WTC11 (cell line): ENCODE data around the gene PRUNE2. TPM values are rescaled to one million over a fixed set of nuclear protein-coding genes. Genes with fewer than 3 reads are reported as not detected.
A peak's percentile ranks its signal among the peaks of the same experiment; 100 is the strongest.

Experiments
- ATAC-seq: fragments of 200-7000 bp; cut with Tn5 transposase; 2 replicates; pipeline ENCODE4 v1.10.0; 2021; ENCODE audit warnings: mild to moderate bottlenecking, moderate library complexity
- CTCF ChIA-PET: fragments of 300-600 bp; sonication (Branson Sonifier 250); formaldehyde crosslinking; loops from one replicate; lab custom pipeline; 2021; ENCODE audit warnings: antibody characterized with exemption; lab: Charles Lee
- POLR2A ChIA-PET: fragments of 350-600 bp; sonication (Branson Sonifier 250); formaldehyde crosslinking; loops from one replicate; lab custom pipeline; 2021; ENCODE audit warnings: antibody characterized with exemption; lab: Charles Lee
- DNase-seq: peaks from one replicate; pipeline ENCODE4 v3.0.0; 2021; ENCODE audit warnings: low spot score
- H3K27ac Mint-ChIP-seq: 2 replicates; pipeline ENCODE4 v1.8.0; 2021; ENCODE audit warnings: mixed read lengths
- H3K27me3 Mint-ChIP-seq: 2 replicates; pipeline ENCODE4 v1.8.0; 2021; ENCODE audit warnings: low read depth, mild to moderate bottlenecking, moderate library complexity, mixed read lengths
- H3K36me3 Mint-ChIP-seq: 2 replicates; pipeline ENCODE4 v1.8.0; 2021; ENCODE audit warnings: mixed read lengths
- H3K4me1 Mint-ChIP-seq: 2 replicates; pipeline ENCODE4 v1.8.0; 2022; ENCODE audit warnings: mixed read lengths
- H3K4me3 Mint-ChIP-seq: 2 replicates; pipeline ENCODE4 v1.8.0; 2021; ENCODE audit warnings: mild to moderate bottlenecking, moderate library complexity, mixed read lengths
- H3K9me3 Mint-ChIP-seq: 2 replicates; pipeline ENCODE4 v1.8.0; 2021; ENCODE audit warnings: mixed read lengths
- ARID4B ChIP-seq: sonication (generic); formaldehyde crosslinking; IDR thresholded peaks from 2 replicates; pipeline ENCODE4 v1.8.0; 2023; ENCODE audit warnings: missing genetic modification reagents, mild to moderate bottlenecking, borderline replicate concordance
- ATF2 ChIP-seq: sonication (generic); formaldehyde crosslinking; IDR thresholded peaks from 2 replicates; pipeline ENCODE4 v1.8.1; 2022; ENCODE audit warnings: low read depth, missing genetic modification reagents, borderline replicate concordance
- ERG ChIP-seq: fragments of 250-450 bp; sonication (Bioruptor Pico); IDR thresholded peaks from 2 replicates; pipeline ENCODE4 v1.8.0; 2021; ENCODE audit warnings: mild to moderate bottlenecking
- GABPB1 ChIP-seq: sonication (generic); formaldehyde crosslinking; IDR thresholded peaks from 2 replicates; pipeline ENCODE4 v1.8.1; 2023; ENCODE audit warnings: mild to moderate bottlenecking, missing genetic modification reagents
- GRHL2 ChIP-seq: fragments of 250-450 bp; sonication (Bioruptor Pico); IDR thresholded peaks from 2 replicates; pipeline ENCODE4 v1.8.0; 2022; ENCODE audit warnings: mild to moderate bottlenecking, moderate library complexity; ENCODE audit not compliant: insufficient replicate concordance, severe bottlenecking
- JAZF1 ChIP-seq: fragments of 250-450 bp; sonication (Bioruptor Pico); IDR thresholded peaks from 2 replicates; pipeline ENCODE4 v1.9.0; 2021; ENCODE audit warnings: moderate library complexity, mild to moderate bottlenecking, inconsistent platforms
- MXD4 ChIP-seq: fragments of 250-450 bp; sonication (Bioruptor Pico); IDR thresholded peaks from 2 replicates; pipeline ENCODE4 v1.8.0; 2021; ENCODE audit warnings: mild to moderate bottlenecking, moderate library complexity, borderline replicate concordance
- OVOL2 ChIP-seq: fragments of 250-450 bp; sonication (Bioruptor Pico); IDR thresholded peaks from 2 replicates; pipeline ENCODE4 v1.9.0; 2021; ENCODE audit warnings: mild to moderate bottlenecking, borderline replicate concordance
- RELA ChIP-seq: sonication (generic); formaldehyde crosslinking; IDR thresholded peaks from 2 replicates; pipeline ENCODE4 v1.8.1; 2022; ENCODE audit warnings: missing genetic modification reagents, mild to moderate bottlenecking, borderline replicate concordance
- SMAD3 ChIP-seq: sonication (generic); formaldehyde crosslinking; IDR thresholded peaks from 2 replicates; pipeline ENCODE4 v1.8.0; 2022; ENCODE audit warnings: missing genetic modification reagents, mild to moderate bottlenecking, borderline replicate concordance
- SMAD4 ChIP-seq: sonication (generic); formaldehyde crosslinking; IDR thresholded peaks from 2 replicates; pipeline ENCODE4 v1.8.0; 2022; ENCODE audit warnings: mild to moderate bottlenecking, missing genetic modification reagents
- USF1 ChIP-seq: sonication (generic); formaldehyde crosslinking; IDR thresholded peaks from 2 replicates; pipeline ENCODE4 v1.8.0; 2022; ENCODE audit warnings: mild to moderate bottlenecking, missing genetic modification reagents
- ZNF138 ChIP-seq: sonication (generic); formaldehyde crosslinking; conservative IDR thresholded peaks from 2 replicates; pipeline ENCODE4 v1.8.1; 2022; ENCODE audit warnings: mild to moderate bottlenecking, moderate library complexity, missing genetic modification reagents
- total RNA-seq: library from RNA; stranded (reverse); gene quantifications from 3 replicates; pipeline ENCODE4 v1.2.3, GENCODE V29; 2021
- TF ChIP-seq, protein P1 (sequence below): sonication (generic); formaldehyde crosslinking; conservative IDR thresholded peaks from 2 replicates; pipeline ENCODE4 v1.8.1; 2022; ENCODE audit warnings: mild to moderate bottlenecking, missing genetic modification reagents
- TF ChIP-seq, protein P2 (sequence below): sonication (generic); formaldehyde crosslinking; IDR thresholded peaks from 2 replicates; pipeline ENCODE4 v1.8.1; 2023; ENCODE audit warnings: mild to moderate bottlenecking, missing genetic modification reagents
- TF ChIP-seq, protein P3 (sequence below): fragments of 250-450 bp; sonication (Bioruptor Pico); IDR thresholded peaks from 2 replicates; pipeline ENCODE4 v2.1.2; 2022; ENCODE audit warnings: mild to moderate bottlenecking, moderate library complexity

PRUNE2 gene
- total RNA-seq, 1 experiment from 2014 or later = 13.1 TPM

- Mint-ChIP-seq H3K36me3 (no peaks in the 10 kb centered on the region), H3K9me3 (no peaks in the 10 kb centered on the region), H3K27ac (peak overlapping the region; percentile 91), H3K4me3 (no peak overlapping the region), H3K4me1 (peaks cover 42% of the 10 kb centered on the region), H3K27me3 (no peaks in the 10 kb centered on the region)
- no peak for TF ChIP-seq MXD4 (CRISPR knock-in tag)
- no peak for TF ChIP-seq JAZF1 (CRISPR knock-in tag)
- TF ChIP-seq ERG = no peak
- TF ChIP-seq ARID4B (CRISPR knock-in tag) = no peak
- TF ChIP-seq GRHL2 (CRISPR knock-in tag) = no peak
- no peak for TF ChIP-seq ZNF138 (CRISPR knock-in tag)
- TF ChIP-seq ATF2 (CRISPR knock-in tag) = no peak
- no peak for TF ChIP-seq USF1 (CRISPR knock-in tag)
- no peak for TF ChIP-seq RELA
- no peak for TF ChIP-seq SMAD3
- TF ChIP-seq, protein P1, sequence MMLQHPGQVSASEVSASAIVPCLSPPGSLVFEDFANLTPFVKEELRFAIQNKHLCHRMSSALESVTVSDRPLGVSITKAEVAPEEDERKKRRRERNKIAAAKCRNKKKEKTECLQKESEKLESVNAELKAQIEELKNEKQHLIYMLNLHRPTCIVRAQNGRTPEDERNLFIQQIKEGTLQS = no peak
- TF ChIP-seq, protein P2, sequence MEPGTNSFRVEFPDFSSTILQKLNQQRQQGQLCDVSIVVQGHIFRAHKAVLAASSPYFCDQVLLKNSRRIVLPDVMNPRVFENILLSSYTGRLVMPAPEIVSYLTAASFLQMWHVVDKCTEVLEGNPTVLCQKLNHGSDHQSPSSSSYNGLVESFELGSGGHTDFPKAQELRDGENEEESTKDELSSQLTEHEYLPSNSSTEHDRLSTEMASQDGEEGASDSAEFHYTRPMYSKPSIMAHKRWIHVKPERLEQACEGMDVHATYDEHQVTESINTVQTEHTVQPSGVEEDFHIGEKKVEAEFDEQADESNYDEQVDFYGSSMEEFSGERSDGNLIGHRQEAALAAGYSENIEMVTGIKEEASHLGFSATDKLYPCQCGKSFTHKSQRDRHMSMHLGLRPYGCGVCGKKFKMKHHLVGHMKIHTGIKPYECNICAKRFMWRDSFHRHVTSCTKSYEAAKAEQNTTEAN (CRISPR knock-in tag) = no peak
- no peak for TF ChIP-seq OVOL2 (CRISPR knock-in tag)
- no peak for TF ChIP-seq SMAD4
- TF ChIP-seq, protein P3, sequence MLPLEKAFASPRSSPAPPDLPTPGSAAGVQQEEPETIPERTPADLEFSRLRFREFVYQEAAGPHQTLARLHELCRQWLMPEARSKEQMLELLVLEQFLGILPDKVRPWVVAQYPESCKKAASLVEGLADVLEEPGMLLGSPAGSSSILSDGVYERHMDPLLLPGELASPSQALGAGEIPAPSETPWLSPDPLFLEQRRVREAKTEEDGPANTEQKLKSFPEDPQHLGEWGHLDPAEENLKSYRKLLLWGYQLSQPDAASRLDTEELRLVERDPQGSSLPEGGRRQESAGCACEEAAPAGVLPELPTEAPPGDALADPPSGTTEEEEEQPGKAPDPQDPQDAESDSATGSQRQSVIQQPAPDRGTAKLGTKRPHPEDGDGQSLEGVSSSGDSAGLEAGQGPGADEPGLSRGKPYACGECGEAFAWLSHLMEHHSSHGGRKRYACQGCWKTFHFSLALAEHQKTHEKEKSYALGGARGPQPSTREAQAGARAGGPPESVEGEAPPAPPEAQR (CRISPR knock-in tag) = no peak
- TF ChIP-seq GABPB1 (CRISPR knock-in tag) = no peak
- CTCF ChIA-PET = interaction anchor here (0.6 to 2.7 kb wide), 7 partner anchors 11 to 345 kb away, joined by 3 to 9 read pairs (median 4); partner anchors contain the start of genes GCNT1 and RFK
- POLR2A ChIA-PET = interaction anchor here (0.6 kb wide), 1 partner anchor 212 kb away, joined by 3 read pairs; no protein-coding TSS in a partner anchor
- DNase-seq = no peak
- ATAC-seq = peak; percentile 40
These were observed 254.7 kb downstream of the PRUNE2 start for GRCh38 chr9:76651119-76651705.
